H4 (cell line): ENCODE results near the gene FBXL2. TPM values are rescaled to one million over a fixed set of nuclear protein-coding genes. Genes with fewer than 3 reads are reported as not detected.

Source experiments
- DNase-seq: peaks from one replicate; pipeline ENCODE4 v3.0.0-alpha.2; 2015; ENCODE audit warnings: low spot score
- total RNA-seq: library from RNA; depleted of rRNA; stranded (reverse); fragments of >200 nt; shearing (Covaris generic); gene quantifications from 2 replicates; pipeline ENCODE4 v1.2.3, GENCODE V29; 2014; rRNA removed

The FBXL2 gene, protein sequence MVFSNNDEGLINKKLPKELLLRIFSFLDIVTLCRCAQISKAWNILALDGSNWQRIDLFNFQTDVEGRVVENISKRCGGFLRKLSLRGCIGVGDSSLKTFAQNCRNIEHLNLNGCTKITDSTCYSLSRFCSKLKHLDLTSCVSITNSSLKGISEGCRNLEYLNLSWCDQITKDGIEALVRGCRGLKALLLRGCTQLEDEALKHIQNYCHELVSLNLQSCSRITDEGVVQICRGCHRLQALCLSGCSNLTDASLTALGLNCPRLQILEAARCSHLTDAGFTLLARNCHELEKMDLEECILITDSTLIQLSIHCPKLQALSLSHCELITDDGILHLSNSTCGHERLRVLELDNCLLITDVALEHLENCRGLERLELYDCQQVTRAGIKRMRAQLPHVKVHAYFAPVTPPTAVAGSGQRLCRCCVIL
- 3.0 and 3.8 TPM in 2 replicates for total RNA-seq

- DNase-seq: peak; percentile 65
These were observed at the start of gene FBXL2 for GRCh38 chr3:33277193-33277882. Gene FBXL2, plus strand, starts transcription at chr3:33277442. Its CDS starts 71 bp downstream, at chr3:33277513.

- no peak for DNase-seq
These were observed 48.2 kb upstream of the FBXL2 start for GRCh38 chr3:33229066-33229465.

GRCh38 chr3:33229947-33230346 lies 47.3 kb upstream of the FBXL2 start:
- DNase-seq: no peak

- peak; percentile 4 for DNase-seq
These were observed 45.3 kb upstream of the FBXL2 start for GRCh38 chr3:33231756-33232465.

DNA sequence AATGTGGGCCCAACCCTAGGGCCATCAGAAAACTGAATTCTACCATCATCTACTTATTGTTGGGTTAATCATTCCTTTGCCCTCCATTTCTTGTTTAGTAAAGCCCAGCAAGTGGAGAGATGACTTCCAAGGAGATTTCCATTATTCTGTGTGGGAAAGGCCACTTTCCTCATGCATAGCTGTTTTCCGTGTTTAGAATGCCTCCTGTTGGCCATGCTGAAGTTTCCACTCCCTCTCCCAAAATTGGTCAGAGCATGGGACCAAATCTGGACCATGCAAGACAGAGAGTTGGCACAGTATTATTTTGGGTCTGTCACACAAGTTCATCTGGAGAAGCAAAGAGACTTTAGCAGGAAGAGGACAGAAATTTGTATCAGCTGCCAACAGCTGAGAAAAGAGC lies 43.4 kb upstream of the FBXL2 start:
- DNase-seq: no peak

DNA sequence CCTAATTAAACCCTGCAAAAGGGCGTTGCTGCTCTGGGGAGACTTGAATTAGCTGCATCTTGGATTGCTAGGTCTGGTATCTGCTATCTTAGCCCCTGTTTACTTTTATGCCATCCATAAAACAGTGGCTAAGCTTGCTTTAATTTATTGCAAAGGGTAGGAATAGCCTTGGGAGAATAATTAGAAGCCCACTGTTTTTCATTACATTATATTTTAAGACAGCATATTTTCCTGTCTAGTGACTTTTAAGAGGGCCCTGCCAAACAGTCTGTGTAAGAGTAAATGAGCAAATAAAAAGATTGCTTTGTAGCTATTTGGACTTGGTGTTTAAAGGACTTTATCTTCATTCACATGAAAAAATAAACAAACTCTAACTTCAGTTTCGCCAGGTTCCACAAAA lies 41.2 kb upstream of the FBXL2 start:
- no peak for DNase-seq

DNA sequence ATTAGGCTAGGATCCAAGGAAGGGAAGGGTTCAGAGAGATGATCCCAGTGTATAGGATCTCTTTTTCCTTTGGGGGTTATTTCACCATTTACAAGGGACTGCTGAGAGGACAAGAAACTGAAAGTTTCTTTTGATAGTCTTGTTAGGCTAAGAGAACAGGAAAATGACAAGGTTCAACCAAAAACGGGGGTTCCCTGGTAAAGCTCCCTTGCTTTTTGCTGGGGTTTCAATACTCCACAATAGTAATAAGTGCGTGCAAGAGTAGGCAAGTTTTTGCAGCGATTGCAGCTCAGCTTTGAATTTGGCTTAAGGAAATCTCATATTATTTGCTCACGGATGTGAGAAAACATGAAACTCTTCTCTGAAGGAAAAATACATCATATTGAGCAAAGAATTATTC lies 39.8 kb upstream of the FBXL2 start:
- DNase-seq: no peak

DNA sequence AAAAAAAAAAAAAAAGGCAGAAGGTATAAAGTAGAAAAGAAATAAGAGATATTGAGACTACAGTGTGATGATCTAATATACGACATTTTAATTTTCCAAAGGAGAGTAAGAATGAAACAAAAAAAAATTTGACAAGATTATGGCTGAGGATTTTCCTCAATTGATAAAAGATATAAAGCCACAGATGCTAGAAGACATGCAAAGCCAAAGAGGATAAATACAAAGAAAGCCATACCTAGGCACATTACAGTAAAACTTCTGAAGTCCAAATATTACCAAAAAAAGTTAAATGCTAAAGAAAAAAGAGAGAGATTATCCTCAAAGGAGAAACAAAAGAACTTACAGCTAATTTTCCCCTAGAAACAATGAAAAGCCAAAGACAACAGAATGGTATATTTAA lies 38.3 kb upstream of the FBXL2 start:
- no peak for DNase-seq

DNA sequence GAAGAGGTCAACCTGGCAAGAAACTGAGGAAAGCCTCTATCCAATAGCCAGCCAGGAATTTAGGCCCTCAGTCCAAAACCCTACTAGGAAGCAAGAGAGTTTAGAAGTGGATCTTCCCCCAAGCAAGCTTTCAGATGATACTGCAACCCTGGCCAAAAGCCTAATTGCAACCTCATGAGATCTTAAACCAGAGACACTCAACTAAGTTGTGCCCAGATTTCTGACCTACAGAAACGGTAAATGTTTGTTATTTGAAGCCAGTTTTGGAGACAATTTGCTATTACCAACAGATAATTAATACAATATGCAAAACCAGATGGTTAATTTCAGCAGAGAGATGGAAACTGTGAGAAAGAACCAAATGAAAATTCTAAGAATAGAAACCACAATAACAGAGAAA lies 37.0 kb upstream of the FBXL2 start:
- no peak for DNase-seq

DNA sequence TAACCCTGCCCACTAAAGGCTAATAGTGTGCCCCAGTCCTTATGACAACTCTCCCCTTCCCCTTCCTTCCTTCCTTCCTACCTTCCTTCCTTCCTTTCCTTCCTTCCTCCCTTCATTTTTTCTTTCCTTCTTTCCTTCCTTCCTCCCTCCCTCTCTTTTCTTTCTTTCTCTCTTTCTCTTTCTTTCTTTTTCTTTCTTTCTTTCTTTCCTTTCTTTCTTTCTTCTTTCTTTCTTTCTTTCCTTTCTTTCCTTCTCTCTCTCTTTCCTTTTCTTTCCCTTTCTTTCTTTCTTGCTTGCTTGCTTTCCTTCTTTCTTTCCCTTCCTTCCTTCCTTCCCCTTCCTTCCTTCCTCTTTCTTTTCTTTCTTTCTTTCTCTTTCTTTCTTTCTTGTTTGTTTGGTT lies 30.5 kb upstream of the FBXL2 start:
- no peak for DNase-seq

DNA sequence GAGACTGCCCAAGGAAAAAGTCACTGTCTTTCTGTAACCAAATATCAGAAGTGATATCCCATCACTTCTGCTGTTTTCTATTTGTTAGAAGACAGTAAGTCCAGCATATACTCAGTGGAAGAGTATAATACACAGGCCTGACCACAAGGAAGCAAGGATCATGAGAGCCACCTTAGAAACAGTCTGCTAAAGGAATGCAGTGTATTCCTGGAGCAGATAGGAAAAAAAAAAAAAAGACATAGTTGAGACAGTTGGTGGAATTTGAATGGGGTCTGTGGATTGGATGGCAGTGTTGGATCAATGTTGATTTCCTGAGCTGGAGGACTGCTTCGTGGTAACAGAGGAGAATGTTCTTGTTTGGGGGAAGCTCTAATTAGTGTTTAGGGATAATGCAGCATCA lies 26.5 kb upstream of the FBXL2 start:
- no peak for DNase-seq

DNA sequence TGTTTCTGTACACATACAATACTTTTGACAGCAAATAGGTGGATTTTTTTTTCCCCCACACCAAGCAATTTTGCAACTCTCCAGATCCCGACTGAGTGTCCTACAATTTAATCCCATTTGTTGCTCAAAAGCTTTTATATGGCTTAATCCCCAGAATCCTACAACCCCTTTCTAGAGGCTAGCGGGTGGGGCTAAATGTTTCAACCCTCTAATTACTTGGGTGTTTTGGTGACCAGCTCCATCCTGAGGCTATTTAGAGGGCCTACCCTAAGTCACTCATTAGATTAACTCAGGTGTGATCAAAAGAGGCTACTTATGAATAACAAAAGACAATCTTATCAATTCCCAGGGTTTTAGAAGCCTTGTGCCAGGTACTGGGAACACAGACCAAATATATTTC lies 21.0 kb upstream of the FBXL2 start:
- DNase-seq: no peak

DNA sequence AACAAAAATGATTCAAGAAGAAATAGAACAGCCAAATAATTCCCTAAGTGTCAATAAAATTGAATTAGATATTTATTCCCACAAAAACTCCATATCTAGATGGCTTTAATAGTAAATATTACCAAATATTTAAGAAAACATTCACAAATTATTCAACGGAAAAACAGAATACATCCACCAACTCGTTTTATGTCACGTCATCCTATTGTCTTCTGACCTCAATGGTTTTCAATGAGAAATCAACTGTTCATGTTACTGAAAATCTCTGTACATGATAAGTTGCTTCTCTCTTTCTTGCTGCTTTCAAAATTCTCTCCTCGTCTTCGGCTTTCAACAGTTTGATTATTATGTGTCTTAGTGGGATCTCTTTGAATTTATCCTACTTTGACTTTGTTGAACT lies 17.1 kb upstream of the FBXL2 start:
- no peak for DNase-seq

GRCh38 chr3:33269385-33269784 lies 7.9 kb upstream of the FBXL2 start:
- DNase-seq: no peak

- DNase-seq: no peak
These were observed 5.9 kb upstream of the FBXL2 start for GRCh38 chr3:33271324-33271723.

DNA sequence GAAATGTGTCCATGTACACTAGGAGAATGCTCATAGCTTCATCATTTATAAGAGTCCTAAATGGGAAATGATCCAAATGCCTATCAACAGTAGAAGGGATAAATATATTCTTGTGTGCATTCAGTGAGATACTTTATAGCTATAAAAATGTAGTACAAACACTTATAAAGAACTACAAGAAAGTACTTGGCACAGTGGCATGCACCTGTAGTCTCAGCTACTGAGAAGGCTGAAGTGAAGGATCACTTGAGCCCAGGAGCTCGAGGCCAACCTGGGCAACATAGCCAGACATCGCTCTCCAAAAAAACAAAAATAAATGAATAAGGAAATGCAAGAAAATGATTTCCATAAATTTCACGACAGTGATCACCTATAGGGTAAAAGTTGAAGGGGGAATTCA lies 3.6 kb upstream of the FBXL2 start:
- DNase-seq: no peak

- no peak for DNase-seq
These were observed 921 bp downstream of the FBXL2 start for GRCh38 chr3:33278163-33278562.

DNA sequence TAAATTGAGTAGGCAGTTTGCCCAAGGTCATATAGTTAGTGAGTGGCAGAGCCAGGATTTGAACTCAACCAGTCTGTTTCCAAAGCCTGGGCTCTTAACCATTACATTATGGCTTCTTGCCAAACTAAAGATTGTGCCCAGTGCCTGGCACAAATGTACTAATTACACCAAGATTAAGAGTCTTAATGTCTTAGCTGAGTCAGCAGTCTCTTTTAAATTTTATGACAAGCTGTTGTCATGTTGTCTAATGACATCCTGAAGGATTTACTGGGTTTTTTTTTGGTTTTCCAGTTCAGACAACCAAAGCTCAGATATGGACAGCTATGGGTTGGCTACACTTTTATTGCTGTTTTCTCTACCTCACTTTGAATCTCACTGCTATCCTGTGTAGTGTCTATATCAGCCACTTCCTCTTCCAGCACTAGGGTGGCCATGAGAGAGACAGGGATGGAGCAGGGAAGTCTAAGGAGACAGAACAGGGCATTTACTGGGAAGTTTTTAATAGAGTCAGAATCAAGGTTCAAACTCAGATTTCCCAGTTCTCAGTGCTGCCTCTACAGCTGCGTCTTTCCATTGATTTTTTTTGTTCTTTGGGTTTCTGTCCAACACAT lies 10.5 kb downstream of the FBXL2 start:
- no peak for DNase-seq

GRCh38 chr3:33299395-33300081 lies 22.3 kb downstream of the FBXL2 start:
- DNase-seq: no peak

DNA sequence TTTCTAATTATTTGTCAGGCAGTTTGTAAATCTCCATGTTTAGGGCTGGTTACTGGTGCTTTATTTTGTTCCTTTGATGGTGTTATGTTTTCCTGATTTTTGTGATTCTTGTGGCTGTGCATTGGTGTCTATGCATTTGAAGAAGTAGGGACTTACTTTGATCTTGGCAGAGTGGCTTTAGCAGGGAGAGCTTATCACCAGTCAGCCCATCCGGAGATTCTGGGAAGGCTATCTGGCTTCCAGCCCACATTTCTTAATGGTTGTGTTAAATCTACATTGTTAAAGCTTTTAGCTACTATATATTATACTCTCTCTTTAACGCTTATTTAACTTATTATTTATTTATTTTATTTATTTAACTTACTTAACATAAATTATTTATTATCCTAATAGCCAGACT lies 35.1 kb downstream of the FBXL2 start:
- DNase-seq: no peak

GRCh38 chr3:33313331-33313730 lies 36.1 kb downstream of the FBXL2 start:
- peak; percentile 2 for DNase-seq

GRCh38 chr3:33314993-33315392 lies 37.8 kb downstream of the FBXL2 start:
- DNase-seq: no peak
